Measurements from ENCODE around the gene IKZF5. TPM values are rescaled to one million over a fixed set of nuclear protein-coding genes. Genes with fewer than 3 reads are reported as not detected.

IKZF5 gene
- total RNA-seq, 1 donor, result 8.9 TPM

- TF ChIP-seq, protein P1, sequence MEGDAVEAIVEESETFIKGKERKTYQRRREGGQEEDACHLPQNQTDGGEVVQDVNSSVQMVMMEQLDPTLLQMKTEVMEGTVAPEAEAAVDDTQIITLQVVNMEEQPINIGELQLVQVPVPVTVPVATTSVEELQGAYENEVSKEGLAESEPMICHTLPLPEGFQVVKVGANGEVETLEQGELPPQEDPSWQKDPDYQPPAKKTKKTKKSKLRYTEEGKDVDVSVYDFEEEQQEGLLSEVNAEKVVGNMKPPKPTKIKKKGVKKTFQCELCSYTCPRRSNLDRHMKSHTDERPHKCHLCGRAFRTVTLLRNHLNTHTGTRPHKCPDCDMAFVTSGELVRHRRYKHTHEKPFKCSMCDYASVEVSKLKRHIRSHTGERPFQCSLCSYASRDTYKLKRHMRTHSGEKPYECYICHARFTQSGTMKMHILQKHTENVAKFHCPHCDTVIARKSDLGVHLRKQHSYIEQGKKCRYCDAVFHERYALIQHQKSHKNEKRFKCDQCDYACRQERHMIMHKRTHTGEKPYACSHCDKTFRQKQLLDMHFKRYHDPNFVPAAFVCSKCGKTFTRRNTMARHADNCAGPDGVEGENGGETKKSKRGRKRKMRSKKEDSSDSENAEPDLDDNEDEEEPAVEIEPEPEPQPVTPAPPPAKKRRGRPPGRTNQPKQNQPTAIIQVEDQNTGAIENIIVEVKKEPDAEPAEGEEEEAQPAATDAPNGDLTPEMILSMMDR (IDR thresholded peaks at IDR 0.05; ENCODE audit: insufficient read depth, low read length), result no peak
- no peak overlapping the region for H3K4me3 ChIP-seq (ENCODE audit: low read depth, low read length)
- DNase-seq (ENCODE audit: low read depth), result no peak
Measured at GRCh38 chr10:122998360-122998917, 10.2 kb downstream of the IKZF5 start.

- DNase-seq (ENCODE audit: low read depth), result no peak
- no peak overlapping the region for H3K4me3 ChIP-seq (ENCODE audit: low read depth, low read length)
- TF ChIP-seq, protein P1 (IDR thresholded peaks at IDR 0.05; ENCODE audit: insufficient read depth, low read length), result no peak
Measured at GRCh38 chr10:122997864-122998263, 10.7 kb downstream of the IKZF5 start.

GRCh38 chr10:122995936-122996335, 12.7 kb downstream of the IKZF5 start:
- no peak for DNase-seq (ENCODE audit: low read depth)
- TF ChIP-seq, protein P1 (IDR thresholded peaks at IDR 0.05; ENCODE audit: insufficient read depth, low read length), result no peak

DNA sequence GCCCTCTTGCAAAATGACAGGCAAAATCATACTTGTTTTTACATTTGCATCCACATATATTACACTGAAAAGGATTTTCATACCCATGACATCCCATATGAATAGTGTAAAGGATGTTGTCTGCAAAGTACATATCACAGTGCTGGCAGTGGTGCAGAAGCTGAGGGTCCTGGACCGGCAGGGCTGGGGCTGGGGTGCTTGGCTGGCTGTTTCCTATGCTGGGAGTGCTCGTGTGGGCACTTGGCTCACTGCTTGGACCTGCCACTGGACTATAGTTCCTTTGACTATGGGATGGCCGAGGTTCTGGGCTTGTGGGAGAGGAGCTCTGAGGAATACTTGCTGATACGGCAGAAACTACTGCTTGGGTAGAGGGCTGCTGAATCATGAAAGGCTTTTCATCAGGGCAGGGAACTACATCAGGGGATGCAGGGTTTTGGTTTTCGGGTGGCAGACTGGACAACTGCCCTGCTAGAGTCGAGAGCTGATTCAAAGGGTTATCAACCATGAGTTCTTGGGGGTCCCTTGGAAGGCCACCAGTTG, 14.7 kb downstream of the IKZF5 start:
- H3K4me3 ChIP-seq (ENCODE audit: low read depth, low read length), result no peak overlapping the region
- TF ChIP-seq, protein P1 (IDR thresholded peaks at IDR 0.05; ENCODE audit: insufficient read depth, low read length), result no peak
- no peak for DNase-seq (ENCODE audit: low read depth)

More at GRCh38 chr10:122995936-122996335, 12.7 kb downstream of the IKZF5 start:
- H3K4me3 ChIP-seq (ENCODE audit: low read depth, low read length), result no peak overlapping the region

DNA sequence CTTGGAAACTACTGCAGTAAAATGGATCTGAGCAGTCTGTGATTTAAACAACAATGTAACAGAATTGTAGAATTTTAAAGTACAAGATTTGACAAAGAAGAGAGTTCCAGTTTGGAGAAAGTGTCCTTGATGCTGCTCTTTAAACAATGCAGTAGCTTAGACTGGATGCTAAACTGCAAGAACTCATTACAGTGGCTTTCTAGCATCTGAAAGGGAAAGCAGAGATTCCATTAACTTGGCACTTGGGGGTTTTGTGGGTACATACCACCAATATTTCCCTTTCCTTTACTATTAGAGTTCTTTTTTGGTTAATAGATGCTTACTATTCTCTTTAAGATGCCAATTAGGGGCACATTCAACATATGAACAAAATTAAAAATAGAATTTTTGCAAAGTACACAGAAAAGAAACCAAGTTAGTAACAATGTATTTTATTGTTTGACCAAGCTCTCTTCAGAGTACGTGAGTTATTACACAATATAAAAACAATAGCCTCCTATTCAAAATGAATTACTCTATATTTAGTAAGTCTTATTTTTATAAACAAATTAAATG, 16.5 kb downstream of the IKZF5 start:
- H3K4me3 ChIP-seq (ENCODE audit: low read depth, low read length), result no peak overlapping the region
- TF ChIP-seq, protein P1 (IDR thresholded peaks at IDR 0.05; ENCODE audit: insufficient read depth, low read length), result no peak
- DNase-seq (ENCODE audit: low read depth), result no peak

- TF ChIP-seq, protein P1 (IDR thresholded peaks at IDR 0.05; ENCODE audit: insufficient read depth, low read length), result no peak
- DNase-seq (ENCODE audit: low read depth), result no peak
Measured at GRCh38 chr10:122990278-122990677, 18.3 kb downstream of the IKZF5 start.

More at GRCh38 chr10:122990278-122990677, 18.3 kb downstream of the IKZF5 start:
- no peak overlapping the region for H3K4me3 ChIP-seq (ENCODE audit: low read depth, low read length)

Measured in fibroblast of the aortic adventitia (primary cell).